Panc1 (cell line): ENCODE results near the gene IMMT.

Experiments
- CTCF ChIP-seq: fragments of 450-650 bp; IDR thresholded peaks from 2 replicates; pipeline ENCODE4 v1.5.1; 2017; ENCODE audit warnings: mild to moderate bottlenecking
- POLR2AphosphoS5 ChIP-seq: IDR thresholded peaks from 2 replicates; pipeline ENCODE4 v1.6.1; 2012; ENCODE audit warnings: mild to moderate bottlenecking, low read depth, low read length, moderate library complexity
- REST ChIP-seq, 2 experiments: IDR thresholded peaks; 2 replicates each; pipeline ENCODE4 v1.6.1; 2011 to 2012; ENCODE audit warnings: low read depth in 2 of 2, control low read depth in 1 of 2, low read length in 1 of 2, mild to moderate bottlenecking in 1 of 2, moderate library complexity in 1 of 2; ENCODE audit not compliant: insufficient read depth in 1 of 2
- SIN3A ChIP-seq: IDR thresholded peaks from 2 replicates; pipeline ENCODE4 v1.6.1; 2012; ENCODE audit warnings: low read depth, mild to moderate bottlenecking, low read length, moderate library complexity, borderline replicate concordance; ENCODE audit not compliant: insufficient read depth
- TCF7L2 ChIP-seq: IDR thresholded peaks from 2 replicates; pipeline ENCODE4 v1.6.1; 2011; ENCODE audit warnings: mild to moderate bottlenecking, low read depth, low read length, inconsistent platforms

DNA sequence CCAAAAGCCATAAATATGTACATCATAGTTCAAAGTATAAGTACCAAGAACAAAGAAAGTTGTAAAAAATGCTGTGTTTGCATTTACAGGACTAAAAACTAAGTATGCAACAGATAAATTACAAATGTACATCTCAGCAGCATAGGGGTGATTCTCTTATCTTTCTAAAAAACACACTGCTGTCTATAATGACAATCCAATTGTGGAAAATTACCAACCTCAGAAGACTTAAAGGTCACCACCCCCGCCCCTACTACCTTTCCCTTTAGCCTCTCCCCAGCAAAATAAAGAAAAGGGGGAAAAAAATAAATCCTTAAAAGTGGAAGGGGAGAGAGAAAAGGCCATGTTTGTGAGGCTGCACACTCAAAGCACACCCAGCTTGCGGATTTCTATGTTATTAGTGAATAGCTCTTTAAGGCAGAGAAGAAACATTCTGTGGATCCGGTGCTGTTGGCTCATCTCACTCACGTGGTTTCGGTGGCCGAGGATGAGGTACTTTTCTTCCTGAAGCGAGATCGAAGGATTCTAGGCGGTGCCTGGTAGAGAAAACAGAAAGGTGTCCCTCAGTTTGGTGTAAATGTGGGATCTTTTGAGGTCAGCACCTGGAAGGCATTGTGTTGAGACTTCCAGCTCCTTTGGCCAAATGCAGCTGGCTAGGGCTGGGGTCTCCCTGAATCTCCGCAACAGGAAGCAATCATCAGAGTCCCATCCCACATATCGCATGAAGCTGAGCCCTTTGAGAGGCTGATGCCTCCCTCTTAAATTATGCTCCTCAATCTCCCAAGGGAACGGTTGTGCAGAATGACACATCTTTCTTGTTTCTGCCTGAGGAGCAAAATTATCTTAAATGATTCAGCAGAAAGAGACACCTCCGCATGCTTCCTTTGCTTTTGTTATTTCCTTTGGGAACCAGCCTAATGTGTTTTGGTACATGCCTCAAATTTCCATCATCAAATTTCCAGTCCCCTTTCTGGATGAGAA is 21.6 kb upstream of the IMMT start:
- TF ChIP-seq CTCF (no peak), TCF7L2 (no peak), SIN3A (no peak), POLR2AphosphoS5 (no peak), REST (IDR thresholded peaks at IDR 0.05; ENCODE audit: insufficient read depth in 1 of 2, low read depth in 2 of 2, low read length in 1 of 2) (no peak)
